H1 (cell line): ENCODE measurements around the gene ASXL1. TPM values are rescaled to one million over a fixed set of nuclear protein-coding genes. Genes with fewer than 3 reads are reported as not detected.
A peak's percentile ranks its signal among the peaks of the same experiment; 100 is the strongest.

Source experiments
- CTCF ChIA-PET: fragments of 300-600 bp; sonication (Branson Sonifier 250); formaldehyde crosslinking; loops from one replicate; lab custom pipeline; 2021; ENCODE audit not compliant: partially characterized antibody; lab: Charles Lee
- POLR2A ChIA-PET: fragments of 300-600 bp; sonication (Branson Sonifier 250); formaldehyde crosslinking; loops from one replicate; lab custom pipeline; 2021; ENCODE audit warnings: inconsistent platforms; ENCODE audit not compliant: partially characterized antibody; lab: Charles Lee
- DNase-seq, 2 experiments: peaks; one replicate each; pipeline versions ENCODE4 v3.0.0 to v3.0.0-alpha.2; 2010 to 2022; ENCODE audit warnings: low spot score in 2 of 2, low read depth in 1 of 2, mixed read lengths in 1 of 2
- FAIRE-seq: peaks from 2 replicates; lab custom pipeline; 2011; peaks lifted over from hg19 to GRCh38; lab: Jason Lieb, UNC
- H2AFZ ChIP-seq: 2 replicates; pipeline ENCODE4 v1.8.1; 2012; ENCODE audit warnings: low read length, inconsistent platforms
- H2AK5ac ChIP-seq: 2 replicates; pipeline ENCODE4 v1.6.1; 2013; ENCODE audit warnings: low read depth, low read length
- H2BK120ac ChIP-seq: replicated peaks from 2 replicates; pipeline ENCODE3; 2013; ENCODE audit warnings: low read depth, low read length, inconsistent platforms
- H2BK12ac ChIP-seq: 2 replicates; pipeline ENCODE4 v1.6.1; 2013; ENCODE audit warnings: low read depth, low read length
- H2BK15ac ChIP-seq: 2 replicates; pipeline ENCODE4 v1.6.1; 2013; ENCODE audit warnings: low read length
- H2BK20ac ChIP-seq: 2 replicates; pipeline ENCODE4 v1.6.1; 2013; ENCODE audit warnings: low read length
- H2BK5ac ChIP-seq: 2 replicates; pipeline ENCODE4 v1.6.1; 2013; ENCODE audit warnings: low read depth, low read length
- H3K14ac ChIP-seq: 2 replicates; pipeline ENCODE4 v1.6.1; 2013; ENCODE audit warnings: inconsistent platforms; ENCODE audit not compliant: insufficient read length
- H3K18ac ChIP-seq: 2 replicates; pipeline ENCODE4 v1.6.1; 2013; ENCODE audit warnings: low read length; ENCODE audit errors: extremely low read depth
- H3K23ac ChIP-seq: 2 replicates; pipeline ENCODE4 v1.6.1; 2013; ENCODE audit warnings: inconsistent platforms; ENCODE audit not compliant: insufficient read length
- H3K23me2 ChIP-seq: 2 replicates; pipeline ENCODE4 v1.6.1; 2013; ENCODE audit warnings: low read depth, low read length
- H3K27ac ChIP-seq: 2 replicates; pipeline ENCODE4 v1.6.1; 2011; ENCODE audit warnings: low read depth, low read length, inconsistent platforms
- H3K27me3 ChIP-seq, 4 experiments: replicated peaks in 1 of 4; 1 replicate in 1 of 4; 2 replicates in 3 of 4; pipeline versions ENCODE4 v1.6.1 to v1.8.1; 2011 to 2013; ENCODE audit warnings: low read length in 3 of 4, mild to moderate bottlenecking in 3 of 4, inconsistent platforms in 2 of 4, mixed read lengths in 2 of 4, moderate library complexity in 1 of 4; ENCODE audit not compliant: control insufficient read depth in 3 of 4, insufficient read depth in 3 of 4; ENCODE audit errors: extremely low read depth in 1 of 4
- H3K36me3 ChIP-seq, 4 experiments: 2 replicates each; pipeline versions ENCODE4 v1.6.1 to v1.8.1; 2011 to 2013; ENCODE audit warnings: mild to moderate bottlenecking in 4 of 4, low read length in 3 of 4, moderate library complexity in 2 of 4, control low read depth in 1 of 4, inconsistent platforms in 1 of 4; ENCODE audit not compliant: insufficient read depth in 4 of 4, control insufficient read depth in 2 of 4
- H3K4ac ChIP-seq: replicated peaks from 2 replicates; pipeline ENCODE3; 2013; ENCODE audit warnings: low read length, low read depth, mixed read lengths, inconsistent platforms; ENCODE audit not compliant: insufficient read length
- H3K4me1 ChIP-seq, 4 experiments: replicated peaks in 1 of 4; 1 replicate in 1 of 4; 2 replicates in 3 of 4; pipeline versions ENCODE4 v1.6.1 to v1.8.1; 2011 to 2013; ENCODE audit warnings: low read length in 3 of 4, inconsistent platforms in 2 of 4, mixed read lengths in 1 of 4; ENCODE audit not compliant: insufficient read depth in 4 of 4, control insufficient read depth in 3 of 4
- H3K4me2 ChIP-seq, 2 experiments: 2 replicates each; pipeline versions ENCODE4 v1.6.1 to v1.8.1; 2011 to 2013; ENCODE audit warnings: low read depth in 2 of 2, low read length in 2 of 2, control low read depth in 1 of 2, inconsistent platforms in 1 of 2, mild to moderate bottlenecking in 1 of 2; ENCODE audit not compliant: insufficient read depth in 1 of 2
- H3K4me3 ChIP-seq, 4 experiments: fragments of 200-600, 300-600 bp in 1 of 4; sonication (generic), shearing (Covaris generic), sonication (Bioruptor Twin) in 1 of 4; 2 replicates each; pipeline versions ENCODE4 v1.5.1 to v1.8.1; 2011 to 2016; ENCODE audit warnings: low read length in 4 of 4, low read depth in 3 of 4, control low read depth in 2 of 4, inconsistent platforms in 2 of 4, mild to moderate bottlenecking in 2 of 4, mixed read lengths in 1 of 4, moderate library complexity in 1 of 4; ENCODE audit not compliant: insufficient read depth in 2 of 4; ENCODE audit errors: extremely low read depth in 1 of 4
- H3K56ac ChIP-seq: replicated peaks from 2 replicates; pipeline ENCODE3; 2013; ENCODE audit warnings: low read depth, mild to moderate bottlenecking, mixed read lengths, low read length, inconsistent platforms; ENCODE audit not compliant: insufficient read length
- H3K79me1 ChIP-seq: 2 replicates; pipeline ENCODE4 v1.6.1; 2013; ENCODE audit warnings: low read depth, low read length, control low read depth
- H3K79me2 ChIP-seq, 2 experiments: 2 replicates each; pipeline versions ENCODE4 v1.6.1 to v1.8.1; 2012 to 2013; ENCODE audit warnings: low read length in 2 of 2, mild to moderate bottlenecking in 2 of 2, inconsistent platforms in 1 of 2; ENCODE audit not compliant: insufficient read depth in 2 of 2, control insufficient read depth in 1 of 2
- H3K9ac ChIP-seq, 4 experiments: replicated peaks in 1 of 4; 1 replicate in 1 of 4; 2 replicates in 3 of 4; pipeline versions ENCODE4 v1.6.1 to v1.8.1; 2011 to 2013; ENCODE audit warnings: low read depth in 3 of 4, low read length in 3 of 4, control low read depth in 2 of 4, mild to moderate bottlenecking in 2 of 4, moderate library complexity in 2 of 4, inconsistent platforms in 1 of 4; ENCODE audit errors: extremely low read depth in 1 of 4
- H3K9me3 ChIP-seq, 2 experiments: 2 replicates each; pipeline versions ENCODE4 v1.6.1 to v1.8.1; 2012 to 2013; ENCODE audit warnings: mild to moderate bottlenecking in 2 of 2, moderate library complexity in 2 of 2, control low read depth in 1 of 2, inconsistent platforms in 1 of 2, low read depth in 1 of 2, low read length in 1 of 2, mixed read lengths in 1 of 2; ENCODE audit not compliant: insufficient read depth in 2 of 2
- H4K20me1 ChIP-seq, 2 experiments: replicated peaks in 1 of 2; 2 replicates each; pipeline versions ENCODE3 to v1.8.1; 2011 to 2013; ENCODE audit warnings: inconsistent platforms in 2 of 2, low read length in 2 of 2, mild to moderate bottlenecking in 1 of 2; ENCODE audit not compliant: insufficient read depth in 2 of 2, control insufficient read depth in 1 of 2
- H4K5ac ChIP-seq: 2 replicates; pipeline ENCODE4 v1.6.1; 2013; ENCODE audit warnings: low read length, low read depth, mixed read lengths, inconsistent platforms; ENCODE audit not compliant: insufficient read length
- H4K8ac ChIP-seq: 2 replicates; pipeline ENCODE4 v1.8.0; 2013; ENCODE audit warnings: mild to moderate bottlenecking, moderate library complexity, low read length, inconsistent platforms; ENCODE audit not compliant: insufficient read depth; ENCODE audit errors: extremely low read depth
- H4K91ac ChIP-seq: replicated peaks from 2 replicates; pipeline ENCODE3; 2013; ENCODE audit warnings: low read length, mixed read lengths, inconsistent platforms; ENCODE audit not compliant: insufficient read length
- CEBPB ChIP-seq: IDR thresholded peaks from 2 replicates; pipeline ENCODE4 v1.6.1; 2012; ENCODE audit warnings: low read depth, low read length
- HDAC6 ChIP-seq: IDR thresholded peaks from one replicate; pipeline ENCODE4 v1.7.1; 2012; ENCODE audit warnings: low read depth, mild to moderate bottlenecking, inconsistent platforms, low read length, moderate library complexity
- POLR2A ChIP-seq, 2 experiments: IDR thresholded peaks; 1 replicate in 1 of 2; 2 replicates in 1 of 2; pipeline ENCODE4 v1.6.1; 2011; ENCODE audit warnings: low read depth in 2 of 2, low read length in 2 of 2, mild to moderate bottlenecking in 2 of 2; ENCODE audit errors: control extremely low read depth in 1 of 2
- POLR2AphosphoS5 ChIP-seq: IDR thresholded peaks from 2 replicates; pipeline ENCODE4 v1.6.1; 2011; ENCODE audit warnings: low read depth, low read length
- RNF2 ChIP-seq: fragments of 200-900, 300-1000 bp; sonication (generic); IDR thresholded peaks from 2 replicates; pipeline ENCODE4 v1.7.1; 2016; ENCODE audit warnings: borderline replicate concordance, low read depth, mild to moderate bottlenecking, antibody characterized with exemption, low read length; ENCODE audit not compliant: poor library complexity, severe bottlenecking; ENCODE audit errors: missing control alignments
- SAP30 ChIP-seq: fragments of 300-600 bp; sonication (generic); IDR thresholded peaks from 2 replicates; pipeline ENCODE4 v1.7.1; 2012; ENCODE audit warnings: low read length, moderate library complexity, mild to moderate bottlenecking, inconsistent platforms; ENCODE audit not compliant: insufficient read depth, insufficient replicate concordance
- SP4 ChIP-seq: IDR thresholded peaks from 2 replicates; pipeline ENCODE4 v1.6.1; 2012; ENCODE audit warnings: low read length, inconsistent platforms
- WGBS, 2 experiments: shearing (Covaris generic) in 1 of 2; methylation state at CpG; one replicate each; pipeline versions ENCODE4 v1.1.6 to v1.1.7; 2013 to 2015; ENCODE audit warnings: low lambda C conversion rate in 2 of 2, mixed read lengths in 2 of 2, inconsistent platforms in 1 of 2, low coverage in 1 of 2, missing lambda C conversion rate in 1 of 2; ENCODE audit not compliant: insufficient replicate concordance in 2 of 2, insufficient coverage in 1 of 2, insufficient read length in 1 of 2; ENCODE audit errors: extremely low coverage in 1 of 2, missing lambda C conversion rate in 1 of 2; 5-methylcytosine and 5-hydroxymethylcytosine counted together
- long read RNA-seq, 2 experiments: library from RNA in 1 of 2; library from capped mRNA in 1 of 2; stranded (forward); transcript quantifications; one replicate each; pipeline ENCODE4 v2.0.0, GENCODE V29; 2021; ENCODE audit warnings: inconsistent platforms in 1 of 2
- polyA minus RNA-seq, 3 experiments: library from RNA; depleted of rRNA, polyadenylated mRNA; stranded (reverse); fragments of >200 nt; gene quantifications; 1 replicate in 2 of 3; 2 replicates in 1 of 3; pipeline ENCODE4 v1.2.3, GENCODE V29; 2011
- polyA plus RNA-seq, 7 experiments: library from polyadenylated mRNA; depleted of rRNA in 3 of 7; stranded (reverse) in 5 of 7; unstranded in 2 of 7; fragments of >200 nt in 5 of 7; fragments of 200-250 nt in 2 of 7; gene quantifications; 1 replicate in 5 of 7; 2 replicates in 1 of 7; 4 replicates in 1 of 7; pipeline versions ENCODE4 v1.2.1 to v1.2.3, GENCODE V29; 2011 to 2013; ENCODE audit warnings: missing spikeins in 2 of 7, mixed read lengths in 2 of 7
- total RNA-seq: library from RNA; stranded (reverse); fragmentation: NEBNext Ultra II Directional; extraction: Animal tissue kit (Norgen Biotek cat#: 25700); gene quantifications from 2 replicates; pipeline ENCODE4 v1.2.1, GENCODE V29; 2021
- TF ChIP-seq, protein P1 (sequence below): IDR thresholded peaks from 2 replicates; pipeline ENCODE4 v1.6.1; 2012; ENCODE audit warnings: inconsistent platforms

Gene ASXL1
- total RNA-seq (25.6 and 26.5 TPM in 2 replicates), polyA plus RNA-seq (2011; rRNA removed) (9.9 and 10.6 TPM in 2 replicates), polyA minus RNA-seq (2011; rRNA and poly(A)+ RNA removed) (22.4 and 24.3 TPM in 2 replicates)
- 10.9 TPM for polyA plus RNA-seq (2011; cell fraction: cytosol; rRNA removed)
- polyA plus RNA-seq (2011; cell fraction: nucleus; rRNA removed), result 31.2 TPM
- 15.4 to 23.8 TPM (median 16.5 TPM) in 4 replicates for polyA plus RNA-seq (2012, experiment 1 of 2)
- polyA plus RNA-seq (2012, experiment 2 of 2), result 4.6 TPM
- 10.2 TPM for polyA plus RNA-seq (2013, experiment 1 of 2)
- polyA plus RNA-seq (2013, experiment 2 of 2), result 11.2 TPM
- 13.4 TPM for polyA minus RNA-seq (2011; cell fraction: cytosol; rRNA and poly(A)+ RNA removed)
- polyA minus RNA-seq (2011; cell fraction: nucleus; rRNA and poly(A)+ RNA removed), result 25.9 TPM
- long read RNA-seq, experiment 1, partial matches to known transcripts, result 1 of 14 reads
- long read RNA-seq, experiment 1, other reads (novel, unspliced or antisense), result 13 of 14 reads
- long read RNA-seq, experiment 2, partial matches to known transcripts, result 0 of 2 reads
- long read RNA-seq, experiment 2, other reads (novel, unspliced or antisense), result 2 of 2 reads

DNA sequence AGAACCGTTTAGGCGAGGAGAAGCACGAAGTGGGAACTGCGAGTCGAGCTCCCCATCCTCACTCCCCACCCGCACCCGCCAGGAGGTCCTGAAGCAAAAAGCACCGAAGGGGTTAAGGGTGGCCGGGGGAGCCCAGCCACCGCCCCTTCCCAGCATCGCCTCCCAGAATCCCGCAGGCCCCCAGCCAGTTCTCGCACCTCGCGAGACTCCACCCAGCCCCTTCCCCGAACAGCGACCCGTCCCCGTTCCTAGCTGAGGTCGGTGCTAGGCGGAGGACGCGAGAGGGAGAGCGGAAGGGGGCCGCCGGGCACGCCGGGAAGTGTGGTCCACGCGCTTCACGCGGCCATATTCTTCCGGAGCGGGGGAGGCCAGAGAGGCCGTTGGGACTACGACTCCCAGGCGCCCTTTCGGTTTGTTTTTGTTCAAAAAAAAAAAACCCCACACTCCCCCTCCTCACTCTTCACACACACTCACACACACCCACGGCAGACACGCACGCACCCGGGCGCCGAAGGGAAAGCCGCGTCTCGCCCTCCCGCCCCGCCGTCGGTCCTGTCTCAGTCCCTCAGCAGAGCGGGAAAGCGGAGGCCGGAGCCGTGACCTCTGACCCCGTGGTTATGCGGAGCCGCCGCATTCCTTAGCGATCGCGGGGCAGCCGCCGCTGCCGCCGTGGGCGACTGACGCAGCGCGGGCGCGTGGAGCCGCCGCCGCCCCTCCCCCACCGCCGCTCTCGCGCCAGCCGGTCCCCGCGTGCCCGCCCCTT is at the start of gene ASXL1:
Gene ASXL1, plus strand, starts transcription at position 463 of the 763 bp plus-strand sequence. CDS start 445 bp downstream, outside the sequence.
- peak within 1 kb of the TSS; percentile 95 for H2BK5ac ChIP-seq
- no peak within 1 kb of the TSS; the same call in 1 of the 2 replicates for H2BK12ac ChIP-seq
- CTCF ChIA-PET, result no interaction called here
- no peak within 1 kb of the TSS for H3K56ac ChIP-seq
- DNase-seq (peak; percentile 93 to 100), FAIRE-seq (no peak)
- peak within 1 kb of the TSS; percentile 22 for H4K91ac ChIP-seq
- POLR2A ChIA-PET, result interaction anchor here (0.7 to 2.2 kb wide), 4 partner anchors 10 to 266 kb away, joined by 3 to 8 read pairs (median 4); no protein-coding TSS in a partner anchor
- H2BK15ac ChIP-seq, result peak within 1 kb of the TSS; percentile 72; the same call in 1 of the 2 replicates
- H3K4me1 ChIP-seq, result peaks cover 0 to 3% (median 0%) of the 10 kb centered on the region in 4 experiments; a peak in 3 of 7 replicates
- peak within 1 kb of the TSS; percentile 73 to 98 (median 85) for H3K4me3 ChIP-seq
- peak within 1 kb of the TSS; percentile 94 to 96 for H3K4me2 ChIP-seq
- peak within 1 kb of the TSS; percentile 97; the same call in 1 of the 2 replicates for H4K8ac ChIP-seq
- no peak within 1 kb of the TSS for H2BK20ac ChIP-seq
- H3K4ac ChIP-seq, result no peak within 1 kb of the TSS
- H2AFZ ChIP-seq, result peak within 1 kb of the TSS; percentile 98
- H3K79me2 ChIP-seq, result peaks cover 4 to 21% of the 10 kb centered on the region in 2 experiments
- H2AK5ac ChIP-seq, result no peak within 1 kb of the TSS
- no peaks in the 10 kb centered on the region; a peak in 1 of 4 replicates for H3K9me3 ChIP-seq
- H3K23ac ChIP-seq, result no peak within 1 kb of the TSS
- H3K23me2 ChIP-seq, result peaks cover 4% of the 10 kb centered on the region
- peaks cover 16 to 34% (median 30%) of the 10 kb centered on the region in 4 experiments for H3K27me3 ChIP-seq
- no peak within 1 kb of the TSS for H2BK120ac ChIP-seq
- peak within 1 kb of the TSS; percentile 96 for H4K5ac ChIP-seq
- peaks cover 20 to 21% of the 10 kb centered on the region in 2 experiments for H4K20me1 ChIP-seq
- H3K18ac ChIP-seq, result peak within 1 kb of the TSS; percentile 93
- peak within 1 kb of the TSS; percentile 82 for H3K27ac ChIP-seq
- 0% methylated on average over 32 of the region's 83 CpGs; no CpG with 5 or more reads in 1 of the 2 experiments for WGBS, 2 experiments
- no peaks in the 10 kb centered on the region for H3K79me1 ChIP-seq
- no peaks in the 10 kb centered on the region for H3K36me3 ChIP-seq
- H3K14ac ChIP-seq, result no peak within 1 kb of the TSS
- peak within 1 kb of the TSS; percentile 35 to 77 (median 68) for H3K9ac ChIP-seq
- TF ChIP-seq SP4 (peak; percentile 77), SAP30 (no peak), RNF2 (no peak), CEBPB (no peak), HDAC6 (no peak), POLR2AphosphoS5 (no peak), POLR2A (IDR thresholded peaks at IDR 0.05; ENCODE audit: control extremely low read depth in 1 of 2, low read depth in 2 of 2, low read length in 2 of 2) (peak in 1 of 2 experiments; percentile 39; a peak in 2 of 3 replicates)
- TF ChIP-seq, protein P1, sequence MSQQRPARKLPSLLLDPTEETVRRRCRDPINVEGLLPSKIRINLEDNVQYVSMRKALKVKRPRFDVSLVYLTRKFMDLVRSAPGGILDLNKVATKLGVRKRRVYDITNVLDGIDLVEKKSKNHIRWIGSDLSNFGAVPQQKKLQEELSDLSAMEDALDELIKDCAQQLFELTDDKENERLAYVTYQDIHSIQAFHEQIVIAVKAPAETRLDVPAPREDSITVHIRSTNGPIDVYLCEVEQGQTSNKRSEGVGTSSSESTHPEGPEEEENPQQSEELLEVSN, result no peak
